Urinary bladder (tissue), 4 donors: ENCODE data around the gene WDR20. TPM values are rescaled to one million over a fixed set of nuclear protein-coding genes. Genes with fewer than 3 reads are reported as not detected.
"Not testable (repeated sequence)": the region's sequence is repeated elsewhere in the genome, so short reads cannot be mapped to it uniquely, and the experiment has no call there.

Source experiments
- DNase-seq: peaks from one replicate; pipeline ENCODE4 v3.0.0-alpha.2; 2015; ENCODE audit errors: extremely low spot score
- H3K27ac ChIP-seq: one replicate; pipeline ENCODE4 v1.5.1; 2013; ENCODE audit warnings: low read depth, mild to moderate bottlenecking, moderate library complexity
- H3K36me3 ChIP-seq: one replicate; pipeline ENCODE4 v1.6.1; 2013; ENCODE audit warnings: mild to moderate bottlenecking, moderate library complexity; ENCODE audit not compliant: insufficient read depth
- H3K4me1 ChIP-seq: one replicate; pipeline ENCODE4 v1.6.1; 2013; ENCODE audit warnings: mild to moderate bottlenecking, moderate library complexity; ENCODE audit not compliant: insufficient read depth
- H3K4me3 ChIP-seq: one replicate; pipeline ENCODE4 v1.5.1; 2013; ENCODE audit warnings: low read depth, low read length
- WGBS: extraction: QIAGEN DNeasy Blood & Tissue Kit; methylation state at CpG from one replicate; pipeline ENCODE4 v1.1.7; 2013; 5-methylcytosine and 5-hydroxymethylcytosine counted together
- polyA plus RNA-seq: library from polyadenylated mRNA; stranded (reverse); fragments of 200-250 nt; gene quantifications from one replicate; pipeline ENCODE4 v1.2.3, GENCODE V29; 2013
- total RNA-seq: library from RNA; depleted of rRNA; stranded (reverse); fragments of >200 nt; gene quantifications from one replicate; pipeline ENCODE4 v1.2.3, GENCODE V29; 2014
- donor health status: healthy with polysubstance abuse.
- donor health status: healthy.

WDR20 gene
- total and polyA plus RNA-seq, 2 donors, result 15.6 to 27.0 TPM

DNA sequence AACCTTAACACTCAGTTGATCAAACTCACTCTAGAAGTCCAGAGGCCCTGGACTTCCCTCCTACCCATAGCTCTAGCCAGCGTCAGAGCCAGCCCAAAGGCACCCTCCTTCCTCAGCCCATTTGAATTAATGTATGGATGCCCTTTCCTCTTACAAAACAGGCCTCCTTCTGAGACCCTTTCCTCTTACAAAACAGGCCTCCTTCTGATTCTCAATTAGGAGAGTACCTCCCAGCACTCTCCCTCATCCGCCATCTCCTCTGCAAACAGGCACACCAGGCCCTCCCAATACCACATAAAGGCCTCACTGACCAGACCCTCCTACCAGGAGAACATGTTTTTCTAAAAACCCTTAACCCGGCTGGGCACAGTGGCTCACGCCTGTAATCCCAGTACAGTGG, 99.5 kb downstream of the WDR20 start:
- no peak overlapping the region for H3K4me3 ChIP-seq
- H3K4me1 ChIP-seq, result no peaks in the 10 kb centered on the region
- H3K27ac ChIP-seq, result no peak overlapping the region
- no peak for DNase-seq
- WGBS, result 92% methylated on average over 4 of the region's 4 CpGs
- H3K36me3 ChIP-seq, result no peaks in the 10 kb centered on the region

DNA sequence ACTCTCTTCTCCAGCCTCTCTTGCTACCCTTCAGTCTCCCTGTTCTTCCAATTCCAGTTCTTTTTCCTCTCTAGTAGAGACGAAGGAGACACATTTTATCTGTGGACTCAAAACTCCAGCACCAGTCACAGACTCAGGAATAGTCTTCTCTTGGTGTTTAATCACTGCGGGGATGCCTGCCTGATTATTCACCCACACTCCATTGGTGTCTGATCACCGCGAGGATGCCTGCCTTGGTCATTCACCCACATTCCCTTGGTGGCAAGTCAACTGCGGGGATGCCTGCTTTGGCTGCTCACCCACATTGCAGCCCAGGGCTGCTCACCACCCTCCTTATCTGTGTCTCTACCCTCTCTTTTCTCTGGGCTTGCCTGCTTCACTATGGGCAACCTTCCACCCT, 100.8 kb downstream of the WDR20 start:
- not testable (repeated sequence) for DNase-seq, H3K27ac ChIP-seq, H3K36me3 ChIP-seq, H3K4me3 ChIP-seq, H3K4me1 ChIP-seq
- WGBS, result 97% methylated on average over 5 of the region's 5 CpGs

DNA sequence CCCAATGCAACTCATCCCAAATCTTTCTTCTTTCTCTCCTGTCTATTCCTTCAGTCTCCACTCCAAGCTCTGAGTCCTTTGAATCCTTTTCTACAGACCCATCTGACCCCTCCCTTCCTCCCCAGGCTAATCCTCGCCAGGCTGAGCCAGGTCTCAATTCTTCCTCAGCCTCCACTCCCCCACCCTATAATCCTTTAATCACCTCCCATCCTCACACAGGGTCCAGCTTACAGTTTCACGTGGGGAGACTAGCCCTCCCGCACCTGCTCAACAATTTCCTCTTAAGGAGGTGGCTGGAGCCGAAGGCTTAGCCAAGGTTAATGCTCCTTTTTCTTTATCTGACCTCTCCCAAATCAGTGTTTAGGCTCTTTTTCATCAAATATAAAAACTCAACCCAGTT, 101.5 kb downstream of the WDR20 start:
- Histone ChIP-seq H3K4me1 (no peaks in the 10 kb centered on the region), H3K27ac (no peak overlapping the region), H3K4me3 (no peak overlapping the region), H3K36me3 (no peaks in the 10 kb centered on the region)
- DNase-seq, result no peak
- WGBS, result 76% methylated on average over 4 of the region's 4 CpGs

DNA sequence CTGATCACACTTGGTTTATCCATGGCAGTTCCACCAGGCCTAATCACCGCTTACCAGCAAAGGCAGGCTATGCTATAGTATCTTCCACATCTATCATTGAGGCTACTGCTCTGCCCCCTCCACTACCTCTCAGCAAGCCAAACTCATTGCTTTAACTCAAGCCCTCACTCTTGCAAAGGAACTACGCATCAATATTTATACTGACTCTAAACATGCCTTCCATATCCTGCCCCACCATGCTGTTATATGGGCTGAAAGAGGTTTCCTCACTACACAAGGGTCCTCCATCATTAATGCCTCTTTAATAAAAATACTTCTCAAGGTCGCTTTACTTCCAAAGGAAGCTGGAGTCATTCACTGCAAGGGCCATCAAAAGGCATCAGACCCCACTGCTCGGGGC, 104.1 kb downstream of the WDR20 start:
- not testable (repeated sequence) for H3K4me3 ChIP-seq, DNase-seq, H3K27ac ChIP-seq, H3K4me1 ChIP-seq, H3K36me3 ChIP-seq
- 97% methylated on average over 4 of the region's 4 CpGs for WGBS

DNA sequence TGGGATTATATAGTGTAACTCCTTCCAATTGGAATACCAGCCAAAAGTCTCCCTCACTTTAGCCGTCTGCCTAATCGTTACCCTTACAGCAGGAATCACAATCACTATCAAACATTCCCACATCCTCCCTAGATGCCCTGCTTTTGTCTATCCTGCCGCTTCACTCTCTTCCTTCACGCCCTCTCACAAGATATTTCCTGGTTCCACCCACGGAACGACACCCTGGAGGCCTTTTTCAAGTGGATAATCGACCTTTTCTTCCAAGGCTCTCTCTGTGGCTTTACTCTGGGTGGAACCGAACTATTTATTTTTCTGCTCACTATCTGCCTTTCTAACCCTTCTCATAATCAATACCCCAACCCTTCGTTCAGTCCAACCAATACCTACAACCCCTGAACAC, 106.4 kb downstream of the WDR20 start:
- no peak overlapping the region for H3K4me3 ChIP-seq

DNA sequence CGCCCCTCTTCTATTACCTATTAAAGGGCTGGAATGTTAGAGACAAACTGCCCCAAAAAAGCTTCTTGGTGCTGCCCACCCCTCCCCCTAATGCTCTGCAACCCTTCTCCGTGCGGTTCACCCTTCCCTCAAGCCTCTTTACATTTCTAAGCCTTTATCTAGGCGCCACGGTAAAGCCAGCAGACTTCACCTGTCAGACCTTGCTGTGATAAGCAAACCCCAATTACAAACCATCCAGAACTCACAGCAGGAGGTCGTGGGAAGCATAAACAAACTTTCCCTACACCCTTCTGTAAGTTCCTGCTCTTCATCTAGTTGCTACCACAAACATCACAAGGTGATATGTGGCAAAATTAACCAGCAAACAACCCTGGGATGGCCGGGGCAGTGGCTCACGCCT, 108.4 kb downstream of the WDR20 start:
- WGBS, result 78% methylated on average over 8 of the region's 8 CpGs

More for the DNA sequence above, 106.4 kb downstream of the WDR20 start:
- no peaks in the 10 kb centered on the region for H3K36me3 ChIP-seq
- no peaks in the 10 kb centered on the region for H3K4me1 ChIP-seq
- no peak for DNase-seq
- WGBS, result 78% methylated on average over 9 of the region's 9 CpGs
- no peak overlapping the region for H3K27ac ChIP-seq

DNA sequence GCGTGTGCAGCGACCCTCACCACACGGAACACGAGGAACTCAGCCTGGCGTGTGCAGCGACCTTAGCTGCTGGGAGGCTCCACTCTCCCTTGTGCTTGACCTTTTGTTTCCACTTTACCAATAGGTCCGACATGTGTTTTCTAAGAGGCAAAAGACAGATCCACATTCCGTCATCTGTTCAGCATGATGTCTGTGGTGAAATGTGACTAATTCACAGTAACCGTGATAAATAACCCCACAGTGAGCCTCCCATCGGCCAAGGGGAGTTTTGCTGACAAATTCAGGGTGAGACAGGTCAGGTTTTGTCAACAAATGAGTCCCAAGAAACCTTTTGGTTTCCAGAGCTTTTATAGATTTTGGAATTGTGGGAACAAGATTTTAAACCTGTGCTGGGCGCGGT, 109.3 kb downstream of the WDR20 start:
- DNase-seq, result no peak
- 92% methylated on average over 12 of the region's 12 CpGs for WGBS
- Histone ChIP-seq H3K4me3 (no peak overlapping the region), H3K36me3 (no peaks in the 10 kb centered on the region), H3K4me1 (no peaks in the 10 kb centered on the region), H3K27ac (no peak overlapping the region)

More for the DNA sequence above, 108.4 kb downstream of the WDR20 start:
- Histone ChIP-seq H3K4me1 (no peaks in the 10 kb centered on the region), H3K36me3 (no peaks in the 10 kb centered on the region), H3K4me3 (no peak overlapping the region), H3K27ac (no peak overlapping the region)
- DNase-seq, result no peak

DNA sequence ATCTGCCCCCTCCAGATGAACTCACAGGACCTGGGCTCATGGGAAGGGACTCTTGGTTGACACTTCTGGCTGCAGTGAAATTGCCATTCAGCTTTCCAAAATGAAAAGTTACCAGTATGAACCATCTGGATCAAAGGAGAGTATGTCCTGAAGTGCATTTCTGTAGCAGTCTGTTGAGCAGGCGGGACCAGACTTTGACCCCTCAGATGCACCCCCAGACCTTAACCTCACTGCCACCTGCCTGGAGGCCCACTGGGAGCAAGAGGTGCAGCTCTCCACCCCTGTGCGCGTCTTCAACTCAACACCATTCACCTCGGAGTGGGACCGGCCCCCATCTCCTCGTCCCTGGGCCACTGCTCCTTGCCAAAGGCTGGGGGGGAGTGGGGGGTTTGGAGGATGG, 110.3 kb downstream of the WDR20 start:
- no peak overlapping the region for H3K27ac ChIP-seq
- no peak for DNase-seq
- 96% methylated on average over 6 of the region's 6 CpGs for WGBS

DNA sequence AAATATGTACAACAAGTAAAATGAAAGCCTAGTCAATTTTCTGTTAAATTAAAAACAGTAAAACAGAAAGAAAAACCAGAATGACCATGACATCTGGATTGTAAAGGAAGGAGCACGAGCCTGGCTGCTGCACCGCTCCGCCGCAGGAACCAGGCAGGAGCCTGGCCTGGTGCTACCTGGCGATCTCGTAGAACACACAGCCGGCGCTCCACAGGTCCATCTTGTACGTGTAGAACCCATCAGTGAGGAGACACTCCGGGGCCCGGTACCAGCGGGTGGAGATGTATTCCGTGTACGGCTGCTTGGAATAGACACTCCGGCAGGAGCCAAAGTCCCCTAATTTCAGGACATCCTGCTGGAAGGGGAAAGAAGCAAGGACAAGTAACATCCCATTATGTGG, 110.9 kb downstream of the WDR20 start:
- H3K4me1 ChIP-seq, result no peaks in the 10 kb centered on the region
- 96% methylated on average over 15 of the region's 15 CpGs for WGBS
- no peaks in the 10 kb centered on the region for H3K36me3 ChIP-seq
- DNase-seq, result no peak
- H3K27ac ChIP-seq, result no peak overlapping the region
- H3K4me3 ChIP-seq, result no peak overlapping the region

More for the DNA sequence above, 110.3 kb downstream of the WDR20 start:
- Histone ChIP-seq H3K4me3 (no peak overlapping the region), H3K4me1 (no peaks in the 10 kb centered on the region), H3K36me3 (no peaks in the 10 kb centered on the region)

DNA sequence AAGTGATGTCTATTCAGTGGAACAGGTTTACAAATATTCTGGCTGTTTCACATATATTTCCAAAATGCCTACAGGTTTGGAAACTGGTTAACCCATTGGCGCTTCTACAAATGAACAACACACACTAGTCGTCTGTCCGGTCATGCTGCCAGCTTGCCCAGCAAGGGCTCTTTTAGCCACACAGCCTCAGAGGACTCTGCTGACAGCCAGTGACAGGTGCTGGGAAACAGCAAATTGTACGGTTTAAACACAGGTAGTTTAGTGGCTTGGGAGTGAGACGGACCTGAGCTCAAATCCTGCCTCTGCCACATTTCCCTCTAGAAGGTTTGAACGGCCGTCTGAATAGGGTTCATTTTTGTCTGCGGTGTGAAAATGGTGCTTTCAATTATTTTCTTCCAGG, 111.5 kb downstream of the WDR20 start:
- H3K4me1 ChIP-seq, result no peaks in the 10 kb centered on the region
- 96% methylated on average over 8 of the region's 8 CpGs for WGBS
- no peaks in the 10 kb centered on the region for H3K36me3 ChIP-seq
- H3K4me3 ChIP-seq, result no peak overlapping the region
- no peak for DNase-seq
- no peak overlapping the region for H3K27ac ChIP-seq

DNA sequence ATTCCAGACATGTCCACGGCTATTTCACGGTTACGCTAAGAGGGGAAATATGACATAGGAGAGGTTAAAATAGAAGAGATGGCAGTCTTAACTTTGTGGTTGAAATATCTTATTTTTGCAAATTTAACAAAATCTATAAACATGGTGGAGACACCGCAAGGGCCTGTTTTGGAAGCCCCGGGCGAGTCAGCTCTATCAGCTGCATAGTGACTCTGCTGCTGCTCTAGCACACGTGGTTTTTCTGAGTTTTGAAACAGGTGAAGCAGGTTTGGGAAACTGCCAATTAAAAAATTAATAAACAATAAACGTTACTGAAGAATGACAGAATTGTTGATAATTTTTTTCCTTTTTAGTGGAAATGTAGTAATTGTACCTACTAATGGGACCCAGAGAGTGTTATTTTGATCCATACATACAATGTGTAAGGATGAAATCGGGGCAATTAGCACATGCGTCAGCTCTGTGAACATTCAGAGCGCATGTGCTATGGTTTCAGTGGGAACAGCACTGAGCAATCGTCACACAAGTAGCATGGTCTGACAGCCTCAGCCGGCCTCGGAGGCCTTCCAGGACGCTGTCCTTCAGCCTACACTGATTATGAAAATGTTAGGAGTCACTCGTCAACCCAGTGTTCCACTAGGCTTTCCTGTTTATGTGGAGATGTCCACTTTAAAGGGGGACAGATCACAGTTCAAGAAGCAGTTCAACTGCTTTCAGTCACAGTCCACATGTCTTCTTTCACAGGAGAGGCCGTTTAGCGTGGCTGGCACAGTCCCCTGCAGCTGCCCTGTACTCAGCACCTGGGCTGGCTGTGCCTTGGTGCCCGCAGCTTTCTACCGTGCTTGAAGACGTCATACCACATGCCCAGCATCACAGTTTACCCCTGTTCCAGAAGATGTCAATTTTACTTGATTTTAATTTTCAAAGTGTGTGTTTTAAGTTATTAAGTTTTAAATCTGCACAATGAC, 113.4 kb downstream of the WDR20 start:
- H3K4me3 ChIP-seq, result no peak overlapping the region
- H3K36me3 ChIP-seq, result no peaks in the 10 kb centered on the region
- no peak for DNase-seq
- H3K27ac ChIP-seq, result no peak overlapping the region
- WGBS, result 89% methylated on average over 21 of the region's 21 CpGs
- H3K4me1 ChIP-seq, result no peaks in the 10 kb centered on the region

DNA sequence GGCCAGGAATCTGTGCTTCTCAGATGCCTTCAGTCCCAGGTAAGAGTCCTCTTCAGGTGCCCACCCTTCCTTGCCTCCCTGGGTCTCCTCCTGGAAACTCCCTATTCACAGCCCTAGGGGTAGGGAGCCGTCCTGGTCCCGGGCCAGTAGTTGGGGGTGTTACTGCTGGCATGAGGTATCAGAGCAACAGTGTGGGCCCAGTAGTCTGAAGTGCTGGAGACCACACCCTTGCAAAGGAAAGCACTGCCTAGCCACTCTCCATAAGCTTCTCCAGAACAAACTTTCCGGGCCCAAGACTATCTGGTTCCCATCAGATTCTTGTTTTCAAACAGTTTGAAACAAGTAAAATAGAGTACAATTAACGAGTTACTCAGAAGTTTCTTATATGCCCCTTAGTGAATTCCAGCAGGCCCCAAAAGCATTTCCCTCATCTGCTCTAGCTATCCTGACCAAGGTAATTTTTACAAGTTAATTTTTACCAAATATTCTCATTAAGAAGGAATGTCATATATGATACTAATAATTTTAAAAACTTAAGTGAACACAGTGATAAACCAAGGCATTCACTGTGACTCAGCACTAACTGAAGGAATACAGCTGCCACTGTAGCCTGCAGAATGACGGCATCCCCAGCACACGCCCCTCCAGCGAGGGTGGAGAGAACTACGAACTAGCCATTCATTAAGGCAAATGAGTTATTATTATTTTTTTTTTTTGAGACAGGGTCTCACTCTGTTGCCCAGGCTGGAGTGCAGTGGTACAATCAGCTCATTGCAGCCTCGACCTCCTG, 115.9 kb downstream of the WDR20 start:
- H3K27ac ChIP-seq, result peak overlapping the region; percentile 78
- no peak overlapping the region for H3K4me3 ChIP-seq
- no peaks in the 10 kb centered on the region for H3K36me3 ChIP-seq

DNA sequence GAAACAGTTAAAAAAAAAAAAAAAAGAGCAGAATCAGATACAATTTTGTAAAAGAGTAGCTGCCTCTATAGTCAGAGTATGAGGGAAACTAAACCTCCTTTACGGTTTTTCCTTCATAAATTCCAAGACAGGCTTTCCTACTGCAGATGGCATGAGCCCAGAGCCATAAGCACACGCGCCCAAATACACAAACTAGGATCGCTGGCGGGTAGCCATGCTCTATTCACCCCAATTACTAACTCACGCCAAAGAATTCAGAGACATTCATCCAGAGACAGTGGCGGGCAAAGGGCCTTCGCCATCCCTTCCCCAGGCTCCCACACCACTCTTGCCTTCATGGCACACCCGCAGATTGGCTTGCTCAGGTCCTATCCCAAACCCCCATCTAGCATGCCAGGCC, 117.0 kb downstream of the WDR20 start:
- Histone ChIP-seq H3K36me3 (no peaks in the 10 kb centered on the region), H3K4me3 (no peak overlapping the region), H3K4me1 (no peaks in the 10 kb centered on the region), H3K27ac (no peak overlapping the region)
- no peak for DNase-seq
- 54% methylated on average over 9 of the region's 9 CpGs for WGBS

More for the DNA sequence above, 115.9 kb downstream of the WDR20 start:
- no peaks in the 10 kb centered on the region for H3K4me1 ChIP-seq
- DNase-seq, result no peak
- 57% methylated on average over 9 of the region's 9 CpGs for WGBS

DNA sequence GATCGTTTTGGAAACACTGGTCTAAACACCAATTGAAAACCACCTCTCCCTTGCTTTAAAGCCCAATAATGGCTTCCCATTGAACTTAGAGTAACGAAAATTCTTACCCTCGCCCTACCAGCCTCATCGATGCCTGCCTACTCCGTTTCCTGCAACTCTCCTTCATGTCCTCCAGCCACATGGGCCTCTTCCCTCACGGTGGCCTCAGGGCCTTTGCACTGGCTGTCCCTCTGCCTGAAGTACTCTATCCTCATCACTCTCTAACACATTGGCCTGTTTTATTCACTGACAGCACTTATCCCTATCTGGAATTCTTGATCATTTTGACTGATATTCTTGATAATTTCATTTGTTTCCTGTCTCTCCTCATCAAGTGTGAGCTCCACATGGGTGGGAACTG, 118.4 kb downstream of the WDR20 start:
- H3K4me3 ChIP-seq, result no peak overlapping the region
- no peaks in the 10 kb centered on the region for H3K4me1 ChIP-seq
- no peak for DNase-seq
- H3K36me3 ChIP-seq, result no peaks in the 10 kb centered on the region
- H3K27ac ChIP-seq, result no peak overlapping the region
- WGBS, result 97% methylated on average over 6 of the region's 6 CpGs
